Keratinocyte (primary cell): ENCODE results near the gene SPECC1. TPM values are rescaled to one million over a fixed set of nuclear protein-coding genes. Genes with fewer than 3 reads are reported as not detected.

Experiments
- DNase-seq: peaks from one replicate; pipeline ENCODE4 v3.0.0-alpha.2; 2011; ENCODE audit warnings: low read depth, missing footprints, low spot score
- FAIRE-seq: peaks from 2 replicates; lab custom pipeline; 2011; peaks lifted over from hg19 to GRCh38; lab: Jason Lieb, UNC
- H2AFZ ChIP-seq: 2 replicates; pipeline ENCODE4 v1.6.0; 2012; ENCODE audit warnings: low read length, control low read depth, inconsistent platforms; ENCODE audit not compliant: control insufficient read depth
- H3K27ac ChIP-seq: 2 replicates; pipeline ENCODE4 v1.5.1; 2011; ENCODE audit warnings: low read length; ENCODE audit not compliant: control insufficient read depth, insufficient read depth
- H3K27me3 ChIP-seq: 3 replicates; pipeline ENCODE4 v1.6.0; 2011; ENCODE audit warnings: low read length; ENCODE audit not compliant: control insufficient read depth, insufficient read depth; ENCODE audit errors: extremely low read depth
- H3K36me3 ChIP-seq, 2 experiments: 2 replicates in 1 of 2; 3 replicates in 1 of 2; pipeline ENCODE4 v1.5.1; 2011; ENCODE audit warnings: low read length in 2 of 2, mild to moderate bottlenecking in 1 of 2; ENCODE audit not compliant: control insufficient read depth in 2 of 2, insufficient read depth in 2 of 2; ENCODE audit errors: extremely low read depth in 1 of 2
- H3K4me1 ChIP-seq: 3 replicates; pipeline ENCODE4 v1.5.1; 2011; ENCODE audit warnings: low read length; ENCODE audit not compliant: control insufficient read depth, insufficient read depth; ENCODE audit errors: extremely low read depth
- H3K4me2 ChIP-seq: 3 replicates; pipeline ENCODE4 v1.6.0; 2011; ENCODE audit warnings: low read depth, low read length; ENCODE audit not compliant: control insufficient read depth, insufficient read depth; ENCODE audit errors: extremely low read depth
- H3K4me3 ChIP-seq, 3 experiments: fragments of 200-600 bp in 1 of 3; sonication (generic) in 1 of 3; 2 replicates in 2 of 3; 3 replicates in 1 of 3; pipeline ENCODE4 v1.5.1; 2011 to 2016; ENCODE audit warnings: low read length in 3 of 3, mild to moderate bottlenecking in 3 of 3, control low read depth in 2 of 3, inconsistent platforms in 1 of 3, low read depth in 1 of 3, mixed read lengths in 1 of 3, mixed run types in 1 of 3, moderate library complexity in 1 of 3; ENCODE audit not compliant: control insufficient read depth in 2 of 3, insufficient read depth in 2 of 3; ENCODE audit errors: extremely low read depth in 1 of 3
- H3K79me2 ChIP-seq: 2 replicates; pipeline ENCODE4 v1.6.0; 2012; ENCODE audit warnings: low read length; ENCODE audit not compliant: control insufficient read depth, insufficient read depth
- H3K9ac ChIP-seq: 3 replicates; pipeline ENCODE4 v1.6.0; 2011; ENCODE audit warnings: low read length; ENCODE audit not compliant: control insufficient read depth, insufficient read depth; ENCODE audit errors: extremely low read depth
- H3K9me1 ChIP-seq: 3 replicates; pipeline ENCODE4 v1.6.0; 2011; ENCODE audit warnings: low read length; ENCODE audit not compliant: control insufficient read depth, insufficient read depth; ENCODE audit errors: extremely low read depth
- H3K9me3 ChIP-seq: 2 replicates; pipeline ENCODE4 v1.5.1; 2012; ENCODE audit warnings: low read depth, low read length; ENCODE audit not compliant: control insufficient read depth
- H4K20me1 ChIP-seq: 3 replicates; pipeline ENCODE4 v1.6.0; 2011; ENCODE audit warnings: low read length; ENCODE audit not compliant: control insufficient read depth, insufficient read depth; ENCODE audit errors: extremely low read depth
- CTCF ChIP-seq, 3 experiments: IDR thresholded peaks in 1 of 3; conservative IDR thresholded peaks in 1 of 3; optimal IDR thresholded peaks in 1 of 3; 2 replicates in 2 of 3; 3 replicates in 1 of 3; pipeline versions ENCODE3 to v1.5.1; 2011; ENCODE audit warnings: low read length in 3 of 3, mild to moderate bottlenecking in 3 of 3, moderate library complexity in 2 of 3, control low read depth in 1 of 3, inconsistent platforms in 1 of 3; ENCODE audit not compliant: insufficient read depth in 2 of 3; ENCODE audit errors: extremely low read depth in 1 of 3
- EZH2 ChIP-seq: IDR thresholded peaks from one replicate; pipeline ENCODE4 v1.6.1; 2012; ENCODE audit warnings: inconsistent platforms, mild to moderate bottlenecking, low read length, moderate library complexity
- dilution Hi-C: fragments of 300-500 bp; cut with MboI; formaldehyde crosslinking; loops from one replicate; pipeline ENCODE4 v1.7.0; 2020; ENCODE audit warnings: low sequenced_read_pairs; ENCODE audit not compliant: extremely low pct_ligation_motif_present
- polyA plus RNA-seq, 5 experiments: library from polyadenylated mRNA; depleted of rRNA in 3 of 5; stranded (reverse) in 3 of 5; stranded (forward) in 1 of 5; unstranded in 1 of 5; fragments of >200 nt; gene quantifications; 1 replicate in 1 of 5; 2 replicates in 3 of 5; 3 replicates in 1 of 5; pipeline versions ENCODE4 v1.2.1 to v1.2.3, GENCODE V29; 2011 to 2012; ENCODE audit warnings: missing spikeins in 2 of 5, low read depth in 1 of 5, low replicate concordance in 1 of 5

The SPECC1 gene
- polyA plus RNA-seq, 1 donor (not counting 4 experiments of a cell fraction or from before 2014, with no cell fraction given) = 20.9 TPM

GRCh38 chr17:20040216-20040615 is 31.1 kb downstream of the SPECC1 start:
- no peak overlapping the region for H3K4me2 ChIP-seq
- no peak overlapping the region for H3K4me3 ChIP-seq
- H3K36me3 ChIP-seq = no peaks in the 10 kb centered on the region
- H3K79me2 ChIP-seq = no peaks in the 10 kb centered on the region
- DNase-seq (no peak), FAIRE-seq (no peak)
- H2AFZ ChIP-seq = no peak overlapping the region
- no peaks in the 10 kb centered on the region for H3K9me1 ChIP-seq
- H3K27ac ChIP-seq = no peak overlapping the region
- TF ChIP-seq EZH2 = no peak
- no peaks in the 10 kb centered on the region for H4K20me1 ChIP-seq
- no peak overlapping the region for H3K9ac ChIP-seq
- H3K9me3 ChIP-seq = no peaks in the 10 kb centered on the region
- dilution Hi-C loops = no loop called here
- H3K4me1 ChIP-seq = no peaks in the 10 kb centered on the region
- H3K27me3 ChIP-seq = peaks cover 8% of the 10 kb centered on the region

GRCh38 chr17:20043021-20043420 is 33.9 kb downstream of the SPECC1 start:
- Histone ChIP-seq H3K9me1 (no peaks in the 10 kb centered on the region), H2AFZ (no peak overlapping the region), H3K9ac (no peak overlapping the region), H3K9me3 (no peaks in the 10 kb centered on the region), H3K27ac (no peak overlapping the region), H3K36me3 (no peaks in the 10 kb centered on the region), H3K79me2 (no peaks in the 10 kb centered on the region), H3K4me3 (no peak overlapping the region), H3K27me3 (peaks cover 11% of the 10 kb centered on the region), H3K4me1 (no peaks in the 10 kb centered on the region), H3K4me2 (no peak overlapping the region), H4K20me1 (no peaks in the 10 kb centered on the region)
- dilution Hi-C loops = no loop called here
- DNase-seq (no peak), FAIRE-seq (no peak)
- TF ChIP-seq CTCF (optimal IDR thresholded peaks at IDR 0.05 in 1 of 3, IDR thresholded peaks at IDR 0.05 in 1 of 3, conservative IDR thresholded peaks at IDR 0.05 in 1 of 3; ENCODE audit: extremely low read depth in 1 of 3, insufficient read depth in 2 of 3, low read length in 3 of 3) (no peak), EZH2 (no peak)

DNA sequence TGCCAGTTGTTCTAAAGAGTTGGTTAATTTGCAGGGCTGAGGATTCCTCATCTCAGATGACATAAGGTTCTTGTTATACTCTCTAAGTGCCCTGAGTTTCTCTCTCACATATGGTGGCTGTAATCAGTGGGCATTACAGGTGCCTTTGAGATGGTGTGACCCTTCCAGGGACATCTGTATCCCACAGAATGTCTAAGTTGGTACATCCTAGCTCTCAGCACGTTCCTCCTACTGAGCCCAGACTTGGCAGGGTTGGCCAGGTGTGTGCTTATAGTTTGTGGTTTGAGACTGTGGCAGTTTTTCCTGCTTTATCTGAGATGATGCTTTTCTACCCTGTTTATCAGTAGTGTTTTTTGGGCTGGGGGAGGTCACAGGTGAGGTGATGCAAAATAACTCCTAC is 36.3 kb downstream of the SPECC1 start:
- Histone ChIP-seq H2AFZ (no peak overlapping the region), H3K36me3 (no peaks in the 10 kb centered on the region), H3K9me3 (no peaks in the 10 kb centered on the region), H3K79me2 (no peaks in the 10 kb centered on the region), H3K9me1 (no peaks in the 10 kb centered on the region), H3K27me3 (peaks cover 11% of the 10 kb centered on the region), H3K4me3 (no peak overlapping the region), H3K4me2 (no peak overlapping the region), H3K27ac (no peak overlapping the region), H3K9ac (no peak overlapping the region), H4K20me1 (no peaks in the 10 kb centered on the region), H3K4me1 (no peaks in the 10 kb centered on the region)
- dilution Hi-C loops = no loop called here
- DNase-seq = no peak
- no peak for FAIRE-seq
- TF ChIP-seq CTCF (optimal IDR thresholded peaks at IDR 0.05 in 1 of 3, IDR thresholded peaks at IDR 0.05 in 1 of 3, conservative IDR thresholded peaks at IDR 0.05 in 1 of 3; ENCODE audit: extremely low read depth in 1 of 3, insufficient read depth in 2 of 3, low read length in 3 of 3) (no peak), EZH2 (no peak)
